K562 (cell line): ENCODE measurements around the gene MAP3K7. TPM values are rescaled to one million over a fixed set of nuclear protein-coding genes. Genes with fewer than 3 reads are reported as not detected.

Experiments used
- ADNP ChIP-seq: fragments of 200-800 bp; sonication (Bioruptor generic); IDR thresholded peaks from 2 replicates; pipeline ENCODE4 v1.6.1; 2016; ENCODE audit warnings: missing genetic modification characterization, missing compliant biosample characterization
- ARID1B ChIP-seq: fragments of 450-650 bp; IDR thresholded peaks from 2 replicates; pipeline ENCODE4 v1.6.1; 2016; ENCODE audit warnings: antibody characterized with exemption, mild to moderate bottlenecking, inconsistent platforms
- ETV1 ChIP-seq: fragments of 450-650 bp; conservative IDR thresholded peaks from 2 replicates; pipeline ENCODE4 v1.6.1; 2016; ENCODE audit warnings: missing genetic modification characterization, control low read depth, low read depth, missing compliant biosample characterization
- JUND ChIP-seq, 2 experiments: IDR thresholded peaks; 2 replicates in 1 of 2; 3 replicates in 1 of 2; pipeline ENCODE4 v1.6.1; 2011; ENCODE audit warnings: borderline replicate concordance in 2 of 2, low read depth in 2 of 2, low read length in 2 of 2, improper control_type of control experiment in 1 of 2, missing biosample characterization in 1 of 2, missing genetic modification characterization in 1 of 2, missing genetic modification reagents in 1 of 2
- KLF1 ChIP-seq: fragments of 450-650 bp; IDR thresholded peaks from 2 replicates; pipeline ENCODE4 v1.6.1; 2016; ENCODE audit warnings: missing genetic modification characterization, missing compliant biosample characterization
- NR2F6 ChIP-seq: fragments of 450-650 bp; formaldehyde crosslinking; IDR thresholded peaks from 2 replicates; pipeline ENCODE4 v1.4.0; 2020; ENCODE audit warnings: mild to moderate bottlenecking
- NUFIP1 ChIP-seq: fragments of 450-650 bp; IDR thresholded peaks from 2 replicates; pipeline ENCODE4 v1.6.1; 2018; ENCODE audit not compliant: partially characterized antibody
- RAD21 ChIP-seq, 2 experiments: fragments of 250-450 bp in 1 of 2; fragments of 450-650 bp in 1 of 2; sonication (Bioruptor Pico) in 1 of 2; formaldehyde crosslinking in 1 of 2; IDR thresholded peaks in 1 of 2; conservative IDR thresholded peaks in 1 of 2; 2 replicates each; pipeline versions ENCODE4 v1.4.0 to v1.8.0; 2020 to 2022; ENCODE audit warnings: mild to moderate bottlenecking in 2 of 2, moderate library complexity in 1 of 2
- RBM22 ChIP-seq: fragments of 200-400 bp; formaldehyde crosslinking; IDR thresholded peaks from 2 replicates; pipeline ENCODE4 v1.6.1; 2018; ENCODE audit warnings: low read length, low read depth; ENCODE audit not compliant: poor library complexity, severe bottlenecking
- RCOR1 ChIP-seq, 2 experiments: IDR thresholded peaks; 2 replicates each; pipeline ENCODE4 v1.6.1; 2012; ENCODE audit warnings: low read depth in 2 of 2, low read length in 2 of 2, borderline replicate concordance in 1 of 2, improper control_type of control experiment in 1 of 2
- SOX6 ChIP-seq: fragments of 450-650 bp; IDR thresholded peaks from 2 replicates; pipeline ENCODE4 v1.6.1; 2014; ENCODE audit warnings: mild to moderate bottlenecking
- TAL1 ChIP-seq: fragments of 450-650 bp; IDR thresholded peaks from 2 replicates; pipeline ENCODE4 v1.6.1; 2016; ENCODE audit warnings: mild to moderate bottlenecking
- TCF3 ChIP-seq: sonication (generic); formaldehyde crosslinking; IDR thresholded peaks from 2 replicates; pipeline ENCODE4 v1.4.0; 2020; ENCODE audit warnings: mild to moderate bottlenecking, missing genetic modification reagents
- ZNF134 ChIP-seq: fragments of 250-450 bp; sonication (Bioruptor Pico); conservative IDR thresholded peaks from 2 replicates; pipeline ENCODE4 v1.4.0; 2020
- polyA plus RNA-seq, 8 experiments: library from polyadenylated mRNA; depleted of rRNA in 4 of 8; stranded (reverse) in 5 of 8; unstranded in 3 of 8; fragments of >200 nt; fragmentation: Nextera tagmentation in 2 of 8; fragmentation: Illumina TruSeq in 1 of 8; extraction: Ambion mirVana in 2 of 8; extraction: Trizol in 1 of 8; gene quantifications; 2 replicates each; pipeline versions ENCODE4 v1.2.1 to v1.2.3, GENCODE V29; 2011 to 2014; ENCODE audit warnings: inconsistent platforms in 1 of 8, missing spikeins in 1 of 8
- total RNA-seq, 7 experiments: library from RNA; depleted of rRNA in 6 of 7; stranded (reverse); fragments of >200 nt in 6 of 7; fragmentation: Illumina TruSeq in 2 of 7; extraction: Trizol in 2 of 7; gene quantifications; 2 replicates each; pipeline versions ENCODE4 v1.2.1 to v1.2.3, GENCODE V29; 2011 to 2021; ENCODE audit warnings: low replicate concordance in 1 of 7
- TF ChIP-seq, protein P1 (sequence below), 2 experiments: fragments of 450-650 bp in 1 of 2; IDR thresholded peaks; 2 replicates each; pipeline ENCODE4 v1.6.1; 2011 to 2017; ENCODE audit warnings: low read depth in 2 of 2, antibody characterized with exemption in 1 of 2, borderline replicate concordance in 1 of 2, low read length in 1 of 2, mild to moderate bottlenecking in 1 of 2, mixed read lengths in 1 of 2; ENCODE audit not compliant: control insufficient read depth in 1 of 2
- TF ChIP-seq, protein P2 (sequence below): fragments of 250-450 bp; sonication (Bioruptor Pico); IDR thresholded peaks from 2 replicates; pipeline ENCODE4 v1.5.0; 2020; ENCODE audit warnings: mild to moderate bottlenecking
- TF ChIP-seq, protein P3 (sequence below): fragments of 450-650 bp; IDR thresholded peaks from 2 replicates; pipeline ENCODE4 v1.6.1; 2016; ENCODE audit warnings: borderline replicate concordance
- TF ChIP-seq, protein P4 (sequence below): fragments of 450-650 bp; IDR thresholded peaks from 2 replicates; pipeline ENCODE4 v1.6.1; 2016
- TF ChIP-seq, protein P5 (sequence below): fragments of 250-450 bp; sonication (Bioruptor Pico); IDR thresholded peaks from 2 replicates; pipeline ENCODE4 v1.8.0; 2021; ENCODE audit warnings: mild to moderate bottlenecking, moderate library complexity

MAP3K7 gene
- total and polyA plus RNA-seq, 9 of the 15 experiments (the other 6 are each of a cell fraction or from before 2014, with no cell fraction given), result 13.4 to 60.9 (median 34.8) TPM

DNA sequence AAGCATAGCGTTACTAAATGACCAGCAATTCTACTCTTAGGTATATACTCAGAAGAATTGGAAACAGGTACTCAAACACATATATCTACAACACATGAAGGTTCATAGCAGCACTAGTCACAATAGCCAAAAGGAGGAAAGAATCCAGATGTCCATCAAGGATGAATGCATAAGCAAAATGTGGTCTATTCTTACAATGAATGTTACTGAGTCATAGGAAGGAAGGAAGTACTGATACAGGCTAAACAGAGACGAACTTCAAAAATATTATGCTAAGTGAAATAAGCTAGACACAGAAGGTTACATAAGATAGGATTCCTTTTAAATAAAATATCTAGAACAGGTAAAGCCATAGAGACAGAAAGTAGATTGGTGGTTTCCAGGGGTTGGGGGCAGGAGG lies 93.5 kb downstream of the MAP3K7 start (continued):
- TF ChIP-seq, protein P1, sequence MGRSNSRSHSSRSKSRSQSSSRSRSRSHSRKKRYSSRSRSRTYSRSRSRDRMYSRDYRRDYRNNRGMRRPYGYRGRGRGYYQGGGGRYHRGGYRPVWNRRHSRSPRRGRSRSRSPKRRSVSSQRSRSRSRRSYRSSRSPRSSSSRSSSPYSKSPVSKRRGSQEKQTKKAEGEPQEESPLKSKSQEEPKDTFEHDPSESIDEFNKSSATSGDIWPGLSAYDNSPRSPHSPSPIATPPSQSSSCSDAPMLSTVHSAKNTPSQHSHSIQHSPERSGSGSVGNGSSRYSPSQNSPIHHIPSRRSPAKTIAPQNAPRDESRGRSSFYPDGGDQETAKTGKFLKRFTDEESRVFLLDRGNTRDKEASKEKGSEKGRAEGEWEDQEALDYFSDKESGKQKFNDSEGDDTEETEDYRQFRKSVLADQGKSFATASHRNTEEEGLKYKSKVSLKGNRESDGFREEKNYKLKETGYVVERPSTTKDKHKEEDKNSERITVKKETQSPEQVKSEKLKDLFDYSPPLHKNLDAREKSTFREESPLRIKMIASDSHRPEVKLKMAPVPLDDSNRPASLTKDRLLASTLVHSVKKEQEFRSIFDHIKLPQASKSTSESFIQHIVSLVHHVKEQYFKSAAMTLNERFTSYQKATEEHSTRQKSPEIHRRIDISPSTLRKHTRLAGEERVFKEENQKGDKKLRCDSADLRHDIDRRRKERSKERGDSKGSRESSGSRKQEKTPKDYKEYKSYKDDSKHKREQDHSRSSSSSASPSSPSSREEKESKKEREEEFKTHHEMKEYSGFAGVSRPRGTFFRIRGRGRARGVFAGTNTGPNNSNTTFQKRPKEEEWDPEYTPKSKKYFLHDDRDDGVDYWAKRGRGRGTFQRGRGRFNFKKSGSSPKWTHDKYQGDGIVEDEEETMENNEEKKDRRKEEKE (IDR thresholded peaks at IDR 0.05; ENCODE audit: borderline replicate concordance in 1 of 2, control insufficient read depth in 1 of 2, low read depth in 2 of 2, low read length in 1 of 2), result no peak
- TF ChIP-seq ZNF134 (CRISPR knock-in tag) (no peak), SOX6 (peak; percentile 38; the same call in 1 of the 2 replicates), NR2F6 (no peak), TCF3 (peak; percentile 51; the same call in 1 of the 2 replicates), JUND (IDR thresholded peaks at IDR 0.05; ENCODE audit: borderline replicate concordance, low read depth, low read length) (peak; percentile 47; the same call in 1 of the 2 replicates), JUND (tag; IDR thresholded peaks at IDR 0.05; ENCODE audit: borderline replicate concordance, low read depth, low read length) (no peak), RBM22 (no peak), KLF1 (tag) (no peak), NUFIP1 (no peak), RAD21 (CRISPR knock-in tag; conservative IDR thresholded peaks at IDR 0.05 in 1 of 2, IDR thresholded peaks at IDR 0.05 in 1 of 2) (no peak), RCOR1 (IDR thresholded peaks at IDR 0.05; ENCODE audit: borderline replicate concordance in 1 of 2, low read depth in 2 of 2, low read length in 2 of 2) (no peak), ADNP (tag) (no peak), ARID1B (peak; percentile 70), ETV1 (tag) (peak; percentile 62), TAL1 (peak; percentile 19; the same call in 1 of the 2 replicates)
- TF ChIP-seq, protein P2, sequence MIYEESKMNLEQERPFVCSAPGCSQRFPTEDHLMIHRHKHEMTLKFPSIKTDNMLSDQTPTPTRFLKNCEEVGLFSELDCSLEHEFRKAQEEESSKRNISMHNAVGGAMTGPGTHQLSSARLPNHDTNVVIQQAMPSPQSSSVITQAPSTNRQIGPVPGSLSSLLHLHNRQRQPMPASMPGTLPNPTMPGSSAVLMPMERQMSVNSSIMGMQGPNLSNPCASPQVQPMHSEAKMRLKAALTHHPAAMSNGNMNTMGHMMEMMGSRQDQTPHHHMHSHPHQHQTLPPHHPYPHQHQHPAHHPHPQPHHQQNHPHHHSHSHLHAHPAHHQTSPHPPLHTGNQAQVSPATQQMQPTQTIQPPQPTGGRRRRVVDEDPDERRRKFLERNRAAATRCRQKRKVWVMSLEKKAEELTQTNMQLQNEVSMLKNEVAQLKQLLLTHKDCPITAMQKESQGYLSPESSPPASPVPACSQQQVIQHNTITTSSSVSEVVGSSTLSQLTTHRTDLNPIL (CRISPR knock-in tag), result no peak
- TF ChIP-seq, protein P3, sequence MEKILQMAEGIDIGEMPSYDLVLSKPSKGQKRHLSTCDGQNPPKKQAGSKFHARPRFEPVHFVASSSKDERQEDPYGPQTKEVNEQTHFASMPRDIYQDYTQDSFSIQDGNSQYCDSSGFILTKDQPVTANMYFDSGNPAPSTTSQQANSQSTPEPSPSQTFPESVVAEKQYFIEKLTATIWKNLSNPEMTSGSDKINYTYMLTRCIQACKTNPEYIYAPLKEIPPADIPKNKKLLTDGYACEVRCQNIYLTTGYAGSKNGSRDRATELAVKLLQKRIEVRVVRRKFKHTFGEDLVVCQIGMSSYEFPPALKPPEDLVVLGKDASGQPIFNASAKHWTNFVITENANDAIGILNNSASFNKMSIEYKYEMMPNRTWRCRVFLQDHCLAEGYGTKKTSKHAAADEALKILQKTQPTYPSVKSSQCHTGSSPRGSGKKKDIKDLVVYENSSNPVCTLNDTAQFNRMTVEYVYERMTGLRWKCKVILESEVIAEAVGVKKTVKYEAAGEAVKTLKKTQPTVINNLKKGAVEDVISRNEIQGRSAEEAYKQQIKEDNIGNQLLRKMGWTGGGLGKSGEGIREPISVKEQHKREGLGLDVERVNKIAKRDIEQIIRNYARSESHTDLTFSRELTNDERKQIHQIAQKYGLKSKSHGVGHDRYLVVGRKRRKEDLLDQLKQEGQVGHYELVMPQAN, result no peak
- TF ChIP-seq, protein P4, sequence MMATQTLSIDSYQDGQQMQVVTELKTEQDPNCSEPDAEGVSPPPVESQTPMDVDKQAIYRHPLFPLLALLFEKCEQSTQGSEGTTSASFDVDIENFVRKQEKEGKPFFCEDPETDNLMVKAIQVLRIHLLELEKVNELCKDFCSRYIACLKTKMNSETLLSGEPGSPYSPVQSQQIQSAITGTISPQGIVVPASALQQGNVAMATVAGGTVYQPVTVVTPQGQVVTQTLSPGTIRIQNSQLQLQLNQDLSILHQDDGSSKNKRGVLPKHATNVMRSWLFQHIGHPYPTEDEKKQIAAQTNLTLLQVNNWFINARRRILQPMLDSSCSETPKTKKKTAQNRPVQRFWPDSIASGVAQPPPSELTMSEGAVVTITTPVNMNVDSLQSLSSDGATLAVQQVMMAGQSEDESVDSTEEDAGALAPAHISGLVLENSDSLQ, result peak; percentile 77
- TF ChIP-seq, protein P5, sequence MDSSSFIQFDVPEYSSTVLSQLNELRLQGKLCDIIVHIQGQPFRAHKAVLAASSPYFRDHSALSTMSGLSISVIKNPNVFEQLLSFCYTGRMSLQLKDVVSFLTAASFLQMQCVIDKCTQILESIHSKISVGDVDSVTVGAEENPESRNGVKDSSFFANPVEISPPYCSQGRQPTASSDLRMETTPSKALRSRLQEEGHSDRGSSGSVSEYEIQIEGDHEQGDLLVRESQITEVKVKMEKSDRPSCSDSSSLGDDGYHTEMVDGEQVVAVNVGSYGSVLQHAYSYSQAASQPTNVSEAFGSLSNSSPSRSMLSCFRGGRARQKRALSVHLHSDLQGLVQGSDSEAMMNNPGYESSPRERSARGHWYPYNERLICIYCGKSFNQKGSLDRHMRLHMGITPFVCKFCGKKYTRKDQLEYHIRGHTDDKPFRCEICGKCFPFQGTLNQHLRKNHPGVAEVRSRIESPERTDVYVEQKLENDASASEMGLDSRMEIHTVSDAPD (CRISPR knock-in tag), result no peak
